Ovary (tissue), 9 donors: ENCODE results near the gene OTUD5. TPM values are rescaled to one million over a fixed set of nuclear protein-coding genes. Genes with fewer than 3 reads are reported as not detected.

Source experiments
- DNase-seq, 5 donors: peaks; one replicate each; pipeline ENCODE4 v3.0.0-alpha.2; 2019 to 2020
- H3K27ac ChIP-seq, 2 donors: fragments of 200-600 bp; one replicate each; pipeline versions ENCODE4 v1.5.1 to v1.8.0; 2019 to 2022
- H3K27me3 ChIP-seq: fragments of 200-600 bp; one replicate; pipeline ENCODE4 v1.8.0; 2022
- H3K36me3 ChIP-seq: fragments of 200-600 bp; sonication (generic); one replicate; pipeline ENCODE4 v1.5.1; 2019
- H3K4me1 ChIP-seq: one replicate; pipeline ENCODE4 v1.8.1; 2013; ENCODE audit warnings: mild to moderate bottlenecking, moderate library complexity; ENCODE audit not compliant: insufficient read depth
- H3K4me3 ChIP-seq: fragments of 200-600 bp; sonication (generic); one replicate; pipeline ENCODE4 v1.5.1; 2017
- H3K9me3 ChIP-seq, 2 donors: fragments of 200-600 bp in 1 of 2; sonication (generic) in 1 of 2; one replicate each; pipeline versions ENCODE4 v1.5.1 to v1.8.1; 2013 to 2019; ENCODE audit warnings: mild to moderate bottlenecking in 1 of 2, moderate library complexity in 1 of 2
- EP300 ChIP-seq: sonication (generic); formaldehyde crosslinking; IDR thresholded peaks from one replicate; pipeline ENCODE4 v1.6.1; 2017; ENCODE audit warnings: antibody characterized with exemption
- POLR2A ChIP-seq: fragments of 450-650 bp; IDR thresholded peaks from one replicate; pipeline ENCODE4 v1.6.1; 2017; ENCODE audit warnings: antibody characterized with exemption, mild to moderate bottlenecking, moderate library complexity
- WGBS, 3 donors: extraction: QIAGEN DNeasy Blood & Tissue Kit in 1 of 3; methylation state at CpG; one replicate each; pipeline versions ENCODE4 v1.1.5 to v1.1.7; 2013 to 2017; 5-methylcytosine and 5-hydroxymethylcytosine counted together
- intact Hi-C, 4 donors: fragments of 100-400 bp; cut with DNase I; formaldehyde crosslinking; loops; one replicate each; pipeline versions ENCODE4 v1.11.0 to v1.15.1; 2022 to 2023
- polyA plus RNA-seq, 2 donors: library from polyadenylated mRNA; stranded (reverse); fragments of 200-250 nt in 1 of 2; fragments of 350-450 nt in 1 of 2; fragmentation: Illumina TruSeq in 1 of 2; extraction: RNeasy Lipid Tissue Mini Kit (QIAGEN cat#74804) in 1 of 2; gene quantifications; one replicate each; pipeline ENCODE4 v1.2.3, GENCODE V29; 2013 to 2014
- total RNA-seq, 7 donors: library from RNA; depleted of rRNA in 2 of 7; stranded (reverse); fragments of >200 nt in 2 of 7; fragmentation: NEBNext Ultra II Directional in 3 of 7; extraction: Animal tissue kit (Norgen Biotek cat#: 25700) in 3 of 7; gene quantifications; one replicate each; pipeline versions ENCODE4 v1.1.0 to v1.2.4, GENCODE V29; 2016 to 2023
- TF ChIP-seq, protein P1 (sequence below), 3 donors: fragments of 450-650 bp in 2 of 3; fragments of 200-600 bp in 1 of 3; IDR thresholded peaks; one replicate each; pipeline versions ENCODE4 v1.5.1 to v1.8.0; 2016 to 2022; ENCODE audit warnings: antibody characterized with exemption in 3 of 3, mild to moderate bottlenecking in 1 of 3
- donor health status: DM: no; HTN: no; CAD: no; lungs with moderate emphysema.
- donor health status: DM: no; HTN: no; CAD: no.
- donor health status: Bipolar disorder and iron deficiency.
- donor health status: DM: yes; HTN: yes; CAD: no.
- donor health status: DM: no; HTN: no; CAD: no.
- donor health status: DM: yes; HTN: yes; CAD: no.

Gene OTUD5
- total and polyA plus RNA-seq, 9 donors: 25.8 to 72.7 (median 53.8) TPM

DNA sequence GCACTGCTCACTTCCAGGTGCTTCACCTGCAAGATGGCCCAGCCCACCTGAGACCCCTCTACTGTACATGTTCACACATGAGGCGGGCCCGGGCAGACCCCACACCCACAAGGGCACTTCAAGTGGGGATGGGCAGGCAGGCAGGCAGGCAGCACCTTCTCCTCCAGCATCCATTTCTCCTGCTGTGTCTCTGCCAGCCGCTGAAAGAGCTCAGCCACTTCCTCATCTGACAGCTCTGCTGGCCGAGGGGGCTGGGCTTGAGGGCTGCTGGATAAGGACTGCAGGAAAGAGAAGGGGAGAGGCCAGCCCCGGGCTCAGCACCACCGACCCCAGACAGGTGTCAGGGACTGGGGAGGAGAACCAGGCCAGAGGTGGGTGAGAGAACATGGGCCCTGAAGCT is 18.7 kb upstream of the OTUD5 start:
- intact Hi-C loops: no loop called here
- Histone ChIP-seq H3K27me3 (no peaks in the 10 kb centered on the region), H3K4me1 (no peaks in the 10 kb centered on the region), H3K27ac (no peak overlapping the region), H3K36me3 (no peaks in the 10 kb centered on the region), H3K9me3 (no peaks in the 10 kb centered on the region), H3K4me3 (no peak overlapping the region)
- DNase-seq: no peak
- 65 to 81% (median 68%) methylated on average over 6 of the region's 6 CpGs for WGBS, 3 donors
- TF ChIP-seq POLR2A (no peak), EP300 (no peak)
- TF ChIP-seq, protein P1, sequence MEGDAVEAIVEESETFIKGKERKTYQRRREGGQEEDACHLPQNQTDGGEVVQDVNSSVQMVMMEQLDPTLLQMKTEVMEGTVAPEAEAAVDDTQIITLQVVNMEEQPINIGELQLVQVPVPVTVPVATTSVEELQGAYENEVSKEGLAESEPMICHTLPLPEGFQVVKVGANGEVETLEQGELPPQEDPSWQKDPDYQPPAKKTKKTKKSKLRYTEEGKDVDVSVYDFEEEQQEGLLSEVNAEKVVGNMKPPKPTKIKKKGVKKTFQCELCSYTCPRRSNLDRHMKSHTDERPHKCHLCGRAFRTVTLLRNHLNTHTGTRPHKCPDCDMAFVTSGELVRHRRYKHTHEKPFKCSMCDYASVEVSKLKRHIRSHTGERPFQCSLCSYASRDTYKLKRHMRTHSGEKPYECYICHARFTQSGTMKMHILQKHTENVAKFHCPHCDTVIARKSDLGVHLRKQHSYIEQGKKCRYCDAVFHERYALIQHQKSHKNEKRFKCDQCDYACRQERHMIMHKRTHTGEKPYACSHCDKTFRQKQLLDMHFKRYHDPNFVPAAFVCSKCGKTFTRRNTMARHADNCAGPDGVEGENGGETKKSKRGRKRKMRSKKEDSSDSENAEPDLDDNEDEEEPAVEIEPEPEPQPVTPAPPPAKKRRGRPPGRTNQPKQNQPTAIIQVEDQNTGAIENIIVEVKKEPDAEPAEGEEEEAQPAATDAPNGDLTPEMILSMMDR (IDR thresholded peaks at IDR 0.05): no peak

DNA sequence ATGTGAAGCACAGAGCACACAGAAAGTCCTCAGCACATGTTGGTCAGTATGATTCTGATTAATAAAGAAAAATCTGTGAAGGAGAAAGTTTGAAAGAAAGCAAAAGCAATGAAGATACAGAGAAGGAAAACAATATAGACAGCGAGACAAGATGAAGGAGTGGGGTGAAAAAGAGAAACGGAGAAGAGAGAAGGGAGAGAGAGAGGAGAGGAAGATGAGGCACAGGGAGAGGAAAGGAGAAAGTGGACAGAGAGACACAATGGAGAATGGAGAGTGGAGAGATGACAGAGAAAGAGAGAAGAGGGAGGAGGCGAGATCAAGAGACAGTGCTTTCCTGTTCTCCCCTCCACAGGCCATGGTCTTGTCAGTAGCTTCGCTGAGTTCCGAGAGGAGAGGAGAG is 18.1 kb upstream of the OTUD5 start:
- Histone ChIP-seq H3K36me3 (no peaks in the 10 kb centered on the region), H3K27ac (no peak overlapping the region), H3K4me3 (no peak overlapping the region), H3K9me3 (no peaks in the 10 kb centered on the region), H3K4me1 (no peaks in the 10 kb centered on the region), H3K27me3 (no peaks in the 10 kb centered on the region)
- TF ChIP-seq, protein P1 (IDR thresholded peaks at IDR 0.05): no peak
- TF ChIP-seq POLR2A (no peak), EP300 (no peak)
- WGBS, 3 donors: 78 to 87% (median 86%) methylated on average over 5 of the region's 5 CpGs
- intact Hi-C loops: no loop called here
- DNase-seq: no peak

DNA sequence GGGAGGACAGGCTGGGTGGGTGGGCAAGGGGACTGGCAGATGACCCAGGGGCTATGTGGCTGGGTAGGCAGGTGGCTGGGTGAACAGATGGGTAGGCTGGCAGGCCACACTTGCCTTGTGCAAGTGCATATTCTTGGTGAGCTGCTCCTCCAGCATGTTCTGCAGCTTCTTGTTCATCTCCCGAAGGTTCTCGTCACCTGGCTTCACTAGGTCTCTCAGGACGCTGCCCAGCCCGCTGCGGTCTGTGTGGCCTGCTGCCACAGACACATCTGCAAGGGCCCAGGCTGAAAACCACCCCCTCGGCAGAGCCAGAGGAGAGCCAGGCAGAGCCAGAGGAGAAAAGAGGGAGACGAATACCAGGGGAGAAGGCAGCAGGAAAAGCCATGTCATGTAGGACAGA is 17.6 kb upstream of the OTUD5 start:
- Histone ChIP-seq H3K9me3 (no peaks in the 10 kb centered on the region), H3K27me3 (no peaks in the 10 kb centered on the region), H3K27ac (no peak overlapping the region), H3K4me3 (no peak overlapping the region), H3K36me3 (no peaks in the 10 kb centered on the region), H3K4me1 (no peaks in the 10 kb centered on the region)
- WGBS, 3 donors: 81 to 84% (median 82%) methylated on average over 7 of the region's 7 CpGs
- TF ChIP-seq EP300 (no peak), POLR2A (no peak)
- TF ChIP-seq, protein P1 (IDR thresholded peaks at IDR 0.05): no peak
- DNase-seq: no peak
- intact Hi-C loops: no loop called here

DNA sequence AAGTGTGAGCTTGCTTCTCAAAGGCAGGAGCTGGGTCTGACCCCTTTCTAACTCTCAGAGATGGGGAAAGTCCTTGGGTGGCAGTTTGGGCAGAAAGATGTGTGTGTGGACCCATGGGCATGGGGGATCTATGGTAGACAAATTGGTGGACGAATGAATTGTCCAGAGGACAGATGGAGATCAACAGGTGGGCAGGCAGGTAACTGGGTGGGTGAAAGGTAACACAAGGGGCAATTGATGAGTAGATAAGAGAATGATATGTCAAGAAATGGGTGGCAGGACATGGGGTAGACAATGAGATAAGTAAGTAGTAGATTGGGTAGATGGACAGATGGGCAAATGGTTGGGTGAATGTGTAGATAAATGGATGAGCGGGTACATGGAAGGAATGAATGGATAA is 17.2 kb upstream of the OTUD5 start:
- no peaks in the 10 kb centered on the region for H3K4me1 ChIP-seq
- no peak overlapping the region for H3K27ac ChIP-seq
- H3K9me3 ChIP-seq: no peaks in the 10 kb centered on the region
- WGBS, 3 donors: 84 to 88% (median 84%) methylated on average over 2 of the region's 2 CpGs
- no peak overlapping the region for H3K4me3 ChIP-seq
- H3K27me3 ChIP-seq: no peaks in the 10 kb centered on the region
- H3K36me3 ChIP-seq: no peaks in the 10 kb centered on the region
- TF ChIP-seq, protein P1 (IDR thresholded peaks at IDR 0.05): no peak
- no peak for DNase-seq
- intact Hi-C loops: no loop called here

DNA sequence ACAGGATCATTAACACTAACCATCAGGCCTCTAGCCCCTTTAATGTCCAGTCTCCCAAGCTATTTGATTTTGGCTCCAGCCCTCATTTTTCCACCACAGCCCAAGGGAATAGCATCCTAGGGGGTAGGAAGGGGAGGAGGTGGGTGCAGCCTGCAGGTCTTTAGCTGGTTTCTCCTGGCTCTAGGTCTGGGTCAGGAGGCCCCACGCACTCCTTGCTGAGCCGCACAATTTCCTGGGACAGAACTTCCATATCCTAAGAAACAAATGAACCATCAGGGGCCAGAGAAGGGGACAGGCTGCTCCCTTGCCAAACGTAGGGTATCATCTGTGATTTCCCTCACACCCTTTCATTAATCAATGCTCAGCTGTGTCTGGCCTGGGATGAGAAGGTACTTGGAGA is 16.6 kb upstream of the OTUD5 start:
- no peak for TF ChIP-seq EP300
- TF ChIP-seq, protein P1 (IDR thresholded peaks at IDR 0.05): no peak
- TF ChIP-seq POLR2A: no peak
- no peaks in the 10 kb centered on the region for H3K27me3 ChIP-seq
- H3K4me1 ChIP-seq: no peaks in the 10 kb centered on the region
- no peak overlapping the region for H3K4me3 ChIP-seq
- no peak for DNase-seq
- 74 to 75% (median 75%) methylated on average over 3 of the region's 3 CpGs for WGBS, 3 donors
- intact Hi-C loops: no loop called here
- no peaks in the 10 kb centered on the region for H3K9me3 ChIP-seq
- no peaks in the 10 kb centered on the region for H3K36me3 ChIP-seq
- H3K27ac ChIP-seq: no peak overlapping the region
